HepG2 (cell line): ENCODE data around the gene NAT14. TPM values are rescaled to one million over a fixed set of nuclear protein-coding genes. Genes with fewer than 3 reads are reported as not detected.

ENCODE experiments used
- ARHGAP35 ChIP-seq: sonication (generic); formaldehyde crosslinking; IDR thresholded peaks from 2 replicates; pipeline ENCODE4 v1.9.0; 2022; ENCODE audit warnings: mild to moderate bottlenecking, inconsistent platforms, moderate library complexity, missing genetic modification reagents, borderline replicate concordance
- GLI4 ChIP-seq: sonication (generic); formaldehyde crosslinking; IDR thresholded peaks from 2 replicates; pipeline ENCODE4 v1.5.1; 2020; ENCODE audit warnings: missing genetic modification reagents, mild to moderate bottlenecking, moderate library complexity, borderline replicate concordance
- HMGA1 ChIP-seq: sonication (generic); formaldehyde crosslinking; conservative IDR thresholded peaks from 2 replicates; pipeline ENCODE4 v1.4.0; 2020; ENCODE audit warnings: missing genetic modification reagents
- MIER3 ChIP-seq: IDR thresholded peaks from 2 replicates; pipeline ENCODE4 v1.6.1; 2016; ENCODE audit warnings: missing compliant biosample characterization, borderline replicate concordance
- MLXIP ChIP-seq: sonication (generic); formaldehyde crosslinking; IDR thresholded peaks from 2 replicates; pipeline ENCODE4 v1.9.0; 2021; ENCODE audit warnings: missing genetic modification reagents, borderline replicate concordance
- MXD3 ChIP-seq: IDR thresholded peaks from 2 replicates; pipeline ENCODE4 v1.6.1; 2016; ENCODE audit warnings: mild to moderate bottlenecking, missing biosample characterization, missing genetic modification reagents
- MXD4 ChIP-seq: IDR thresholded peaks from 2 replicates; pipeline ENCODE4 v1.6.1; 2016; ENCODE audit warnings: mild to moderate bottlenecking, missing biosample characterization, missing genetic modification reagents
- SALL2 ChIP-seq: sonication (generic); formaldehyde crosslinking; IDR thresholded peaks from 2 replicates; pipeline ENCODE4 v1.8.1; 2023; ENCODE audit warnings: mild to moderate bottlenecking, missing genetic modification reagents, inconsistent platforms
- SATB2 ChIP-seq: sonication (generic); formaldehyde crosslinking; IDR thresholded peaks from 2 replicates; pipeline ENCODE4 v1.5.0; 2020; ENCODE audit warnings: missing genetic modification reagents
- TCF7L2 ChIP-seq: IDR thresholded peaks from 2 replicates; pipeline ENCODE4 v1.6.1; 2011; ENCODE audit warnings: mild to moderate bottlenecking, low read depth, low read length, moderate library complexity
- TEAD2 ChIP-seq: sonication (generic); formaldehyde crosslinking; IDR thresholded peaks from 2 replicates; pipeline ENCODE4 v1.9.0; 2021; ENCODE audit warnings: missing genetic modification reagents
- TP53 ChIP-seq: sonication (generic); formaldehyde crosslinking; conservative IDR thresholded peaks from 2 replicates; pipeline ENCODE4 v1.4.0; 2020; ENCODE audit warnings: missing genetic modification reagents
- ZBTB1 ChIP-seq: sonication (generic); formaldehyde crosslinking; IDR thresholded peaks from 2 replicates; pipeline ENCODE4 v1.4.0; 2020; ENCODE audit warnings: missing genetic modification reagents, borderline replicate concordance
- ZNF20 ChIP-seq: sonication (generic); formaldehyde crosslinking; IDR thresholded peaks from 2 replicates; pipeline ENCODE4 v1.4.0; 2020; ENCODE audit warnings: mild to moderate bottlenecking, moderate library complexity, missing genetic modification reagents
- ZNF615 ChIP-seq: sonication (generic); formaldehyde crosslinking; IDR thresholded peaks from 2 replicates; pipeline ENCODE4 v1.5.0; 2020; ENCODE audit warnings: mild to moderate bottlenecking, missing genetic modification reagents, borderline replicate concordance
- ZNF644 ChIP-seq: IDR thresholded peaks from 2 replicates; pipeline ENCODE4 v1.6.1; 2016; ENCODE audit warnings: low read depth
- ZNF740 ChIP-seq: sonication (generic); formaldehyde crosslinking; IDR thresholded peaks from 2 replicates; pipeline ENCODE4 v1.4.0; 2020; ENCODE audit warnings: missing genetic modification reagents
- ZSCAN9 ChIP-seq: IDR thresholded peaks from 2 replicates; pipeline ENCODE4 v1.6.1; 2016; ENCODE audit warnings: borderline replicate concordance
- polyA plus RNA-seq, 8 experiments: library from polyadenylated mRNA; depleted of rRNA in 3 of 8; stranded (reverse) in 7 of 8; unstranded in 1 of 8; fragments of >200 nt; fragmentation: Illumina TruSeq in 4 of 8; extraction: Trizol in 4 of 8; gene quantifications; 2 replicates each; pipeline versions ENCODE4 v1.2.1 to v1.2.3, GENCODE V29; 2011 to 2016; ENCODE audit warnings: low read depth in 4 of 8, missing spikeins in 1 of 8, mixed read lengths in 1 of 8; ENCODE audit not compliant: insufficient read depth in 1 of 8
- total RNA-seq, 5 experiments: library from RNA; depleted of rRNA; stranded (reverse); fragments of >200 nt; fragmentation: Illumina TruSeq; extraction: Trizol; gene quantifications; 2 replicates each; pipeline ENCODE4 v1.2.3, GENCODE V29; 2016; ENCODE audit warnings: low read depth in 1 of 5
- TF ChIP-seq, protein P1 (sequence below): sonication (generic); formaldehyde crosslinking; IDR thresholded peaks from 2 replicates; pipeline ENCODE4 v1.4.0; 2020; ENCODE audit warnings: missing genetic modification reagents, borderline replicate concordance
- TF ChIP-seq, protein P2 (sequence below): sonication (generic); formaldehyde crosslinking; IDR thresholded peaks from 2 replicates; pipeline ENCODE4 v1.4.0; 2020; ENCODE audit warnings: low read depth, mild to moderate bottlenecking, missing genetic modification reagents
- TF ChIP-seq, protein P3 (sequence below): fragments of 450-650 bp; IDR thresholded peaks from 2 replicates; pipeline ENCODE4 v1.6.1; 2016

NAT14 gene
- total and polyA plus RNA-seq, 2 of the 13 experiments (the other 11 are each of a cell fraction or from before 2014, with no cell fraction given) = 20.7 to 22.3 TPM

GRCh38 chr19:55476100-55476775, 8.8 kb upstream of the NAT14 start, which contains the start of gene ZNF628 (continued):
- TF ChIP-seq MLXIP (CRISPR knock-in tag) (peak; percentile 87), MXD3 (peak; percentile 92), ZBTB1 (CRISPR knock-in tag) (no peak), SATB2 (peak; percentile 88; the same call in 1 of the 2 replicates), ARHGAP35 (peak; percentile 30), ZNF615 (0 out of 2 replicates have a peak, but pooled peaks have one; percentile 25), TCF7L2 (no peak), ZNF644 (no peak), ZSCAN9 (peak; percentile 62), ZNF20 (no peak), MIER3 (CRISPR knock-in tag) (peak; percentile 42; the same call in 1 of the 2 replicates), ZNF740 (peak; percentile 88; the same call in 1 of the 2 replicates), TP53 (0 out of 2 replicates have a peak, but pooled peaks have one; percentile 44), HMGA1 (CRISPR knock-in tag) (no peak), TEAD2 (CRISPR knock-in tag) (peak; percentile 91; the same call in 1 of the 2 replicates), SALL2 (CRISPR knock-in tag) (peak; percentile 85; the same call in 1 of the 2 replicates), MXD4 (CRISPR knock-in tag) (peak; percentile 68), GLI4 (CRISPR knock-in tag) (no peak; the same call in 1 of the 2 replicates)
- TF ChIP-seq, protein P1, sequence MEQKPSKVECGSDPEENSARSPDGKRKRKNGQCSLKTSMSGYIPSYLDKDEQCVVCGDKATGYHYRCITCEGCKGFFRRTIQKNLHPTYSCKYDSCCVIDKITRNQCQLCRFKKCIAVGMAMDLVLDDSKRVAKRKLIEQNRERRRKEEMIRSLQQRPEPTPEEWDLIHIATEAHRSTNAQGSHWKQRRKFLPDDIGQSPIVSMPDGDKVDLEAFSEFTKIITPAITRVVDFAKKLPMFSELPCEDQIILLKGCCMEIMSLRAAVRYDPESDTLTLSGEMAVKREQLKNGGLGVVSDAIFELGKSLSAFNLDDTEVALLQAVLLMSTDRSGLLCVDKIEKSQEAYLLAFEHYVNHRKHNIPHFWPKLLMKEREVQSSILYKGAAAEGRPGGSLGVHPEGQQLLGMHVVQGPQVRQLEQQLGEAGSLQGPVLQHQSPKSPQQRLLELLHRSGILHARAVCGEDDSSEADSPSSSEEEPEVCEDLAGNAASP (CRISPR knock-in tag) = 0 out of 2 replicates have a peak, but pooled peaks have one; percentile 56
- TF ChIP-seq, protein P2, sequence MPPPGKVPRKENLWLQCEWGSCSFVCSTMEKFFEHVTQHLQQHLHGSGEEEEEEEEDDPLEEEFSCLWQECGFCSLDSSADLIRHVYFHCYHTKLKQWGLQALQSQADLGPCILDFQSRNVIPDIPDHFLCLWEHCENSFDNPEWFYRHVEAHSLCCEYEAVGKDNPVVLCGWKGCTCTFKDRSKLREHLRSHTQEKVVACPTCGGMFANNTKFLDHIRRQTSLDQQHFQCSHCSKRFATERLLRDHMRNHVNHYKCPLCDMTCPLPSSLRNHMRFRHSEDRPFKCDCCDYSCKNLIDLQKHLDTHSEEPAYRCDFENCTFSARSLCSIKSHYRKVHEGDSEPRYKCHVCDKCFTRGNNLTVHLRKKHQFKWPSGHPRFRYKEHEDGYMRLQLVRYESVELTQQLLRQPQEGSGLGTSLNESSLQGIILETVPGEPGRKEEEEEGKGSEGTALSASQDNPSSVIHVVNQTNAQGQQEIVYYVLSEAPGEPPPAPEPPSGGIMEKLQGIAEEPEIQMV (CRISPR knock-in tag) = peak; percentile 53; the same call in 1 of the 2 replicates
- TF ChIP-seq, protein P3, sequence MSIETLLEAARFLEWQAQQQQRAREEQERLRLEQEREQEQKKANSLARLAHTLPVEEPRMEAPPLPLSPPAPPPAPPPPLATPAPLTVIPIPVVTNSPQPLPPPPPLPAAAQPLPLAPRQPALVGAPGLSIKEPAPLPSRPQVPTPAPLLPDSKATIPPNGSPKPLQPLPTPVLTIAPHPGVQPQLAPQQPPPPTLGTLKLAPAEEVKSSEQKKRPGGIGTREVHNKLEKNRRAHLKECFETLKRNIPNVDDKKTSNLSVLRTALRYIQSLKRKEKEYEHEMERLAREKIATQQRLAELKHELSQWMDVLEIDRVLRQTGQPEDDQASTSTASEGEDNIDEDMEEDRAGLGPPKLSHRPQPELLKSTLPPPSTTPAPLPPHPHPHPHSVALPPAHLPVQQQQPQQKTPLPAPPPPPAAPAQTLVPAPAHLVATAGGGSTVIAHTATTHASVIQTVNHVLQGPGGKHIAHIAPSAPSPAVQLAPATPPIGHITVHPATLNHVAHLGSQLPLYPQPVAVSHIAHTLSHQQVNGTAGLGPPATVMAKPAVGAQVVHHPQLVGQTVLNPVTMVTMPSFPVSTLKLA = peak; percentile 69; the same call in 1 of the 2 replicates
